HepG2 (cell line): ENCODE data around the gene FAM111A. TPM values are rescaled to one million over a fixed set of nuclear protein-coding genes. Genes with fewer than 3 reads are reported as not detected.

Experiments used
- ATAC-seq: fragments of 200-7000 bp; cut with Tn5 transposase; 3 replicates; pipeline ENCODE4 v1.9.1; 2020; ENCODE audit warnings: mild to moderate bottlenecking, moderate library complexity
- BruUV-seq: library from RNA; stranded (reverse); fragments of 400-500 nt; replicated peaks from 2 replicates; lab custom pipeline; 2021; lab: Mats Ljungman, UMichigan
- CTCF ChIA-PET: fragments of 300-600 bp; formaldehyde crosslinking; extraction: SDS; loops from one replicate; lab custom pipeline; 2021; ENCODE audit warnings: low total read pairs, inconsistent platforms, low intra/inter-chr PET ratio; lab: Yijun Ruan, JAX
- POLR2A ChIA-PET: fragments of 350-600 bp; sonication (Branson Sonifier 250); formaldehyde crosslinking; loops from one replicate; lab custom pipeline; 2020; ENCODE audit warnings: antibody characterized with exemption, inconsistent platforms; lab: Yijun Ruan, JAX
- DNase-seq: peaks from one replicate; pipeline ENCODE4 v3.0.0-alpha.2; 2015; ENCODE audit warnings: low spot score
- FAIRE-seq: peaks from 3 replicates; lab custom pipeline; 2011; peaks lifted over from hg19 to GRCh38; lab: Jason Lieb, UNC
- H2AFZ ChIP-seq: one replicate; pipeline ENCODE4 v1.6.1; 2011; ENCODE audit warnings: low read length, inconsistent platforms
- H3K27ac ChIP-seq: fragments of 300-600 bp; 3 replicates; pipeline ENCODE4 v1.8.0; 2011; ENCODE audit warnings: mixed run types, mild to moderate bottlenecking, mixed read lengths, low read length, inconsistent platforms; ENCODE audit not compliant: insufficient read depth; ENCODE audit errors: extremely low read length
- H3K27me3 ChIP-seq, 2 experiments: fragments of 200-600 bp in 1 of 2; 2 replicates in 1 of 2; 3 replicates in 1 of 2; pipeline versions ENCODE4 v1.6.0 to v1.8.0; 2011; ENCODE audit warnings: low read length in 2 of 2, mild to moderate bottlenecking in 2 of 2, moderate library complexity in 2 of 2, inconsistent platforms in 1 of 2; ENCODE audit not compliant: insufficient read depth in 2 of 2, control insufficient read depth in 1 of 2
- H3K36me3 ChIP-seq, 2 experiments: fragments of 200-600 bp in 1 of 2; replicated peaks in 1 of 2; 2 replicates in 1 of 2; 3 replicates in 1 of 2; pipeline versions ENCODE4 v1.5.1 to v1.8.0; 2011; ENCODE audit warnings: low read length in 2 of 2, inconsistent platforms in 1 of 2; ENCODE audit not compliant: insufficient read depth in 2 of 2, control insufficient read depth in 1 of 2
- H3K4me1 ChIP-seq: 2 replicates; pipeline ENCODE4 v1.5.1; 2012; ENCODE audit warnings: low read length, inconsistent platforms; ENCODE audit not compliant: insufficient read depth
- H3K4me2 ChIP-seq: 2 replicates; pipeline ENCODE4 v1.6.0; 2011; ENCODE audit warnings: low read depth, low read length, inconsistent platforms
- H3K4me3 ChIP-seq, 3 experiments: fragments of 200-600 bp in 1 of 3; sonication (generic), shearing (Covaris generic) in 1 of 3; replicated peaks in 1 of 3; 2 replicates each; pipeline ENCODE4 v1.5.1; 2011 to 2016; ENCODE audit warnings: low read length in 3 of 3, inconsistent platforms in 2 of 3, low read depth in 2 of 3, mild to moderate bottlenecking in 2 of 3, control low read depth in 1 of 3, mixed read lengths in 1 of 3; ENCODE audit not compliant: insufficient read depth in 1 of 3
- H3K79me2 ChIP-seq: one replicate; pipeline ENCODE4 v1.6.1; 2011; ENCODE audit warnings: low read length, inconsistent platforms; ENCODE audit not compliant: insufficient read depth
- H3K9ac ChIP-seq: 2 replicates; pipeline ENCODE4 v1.6.0; 2011; ENCODE audit warnings: mild to moderate bottlenecking, low read depth, low read length, inconsistent platforms; ENCODE audit not compliant: insufficient read depth
- H3K9me3 ChIP-seq: 2 replicates; pipeline ENCODE4 v1.5.1; 2012; ENCODE audit warnings: mild to moderate bottlenecking, low read length
- H4K20me1 ChIP-seq: 2 replicates; pipeline ENCODE4 v1.6.0; 2011; ENCODE audit warnings: inconsistent platforms, mild to moderate bottlenecking, low read length, moderate library complexity; ENCODE audit not compliant: insufficient read depth
- CSRNP1 ChIP-seq: sonication (generic); formaldehyde crosslinking; IDR thresholded peaks from 2 replicates; pipeline ENCODE4 v1.8.1; 2023; ENCODE audit warnings: mild to moderate bottlenecking, missing genetic modification reagents
- FOXK1 ChIP-seq: sonication (generic); formaldehyde crosslinking; IDR thresholded peaks from 2 replicates; pipeline ENCODE4 v1.4.0; 2020; ENCODE audit warnings: low read depth, missing genetic modification reagents, borderline replicate concordance
- HDAC2 ChIP-seq: sonication (generic); formaldehyde crosslinking; IDR thresholded peaks from 2 replicates; pipeline ENCODE4 v1.4.0; 2020; ENCODE audit warnings: missing genetic modification reagents
- HIVEP1 ChIP-seq: sonication (generic); formaldehyde crosslinking; IDR thresholded peaks from 2 replicates; pipeline ENCODE4 v1.4.0; 2020; ENCODE audit warnings: mild to moderate bottlenecking, missing genetic modification reagents
- IRF2 ChIP-seq: IDR thresholded peaks from 2 replicates; pipeline ENCODE4 v1.6.1; 2018; ENCODE audit warnings: missing genetic modification reagents, missing compliant biosample characterization
- MYNN ChIP-seq: sonication (generic); formaldehyde crosslinking; IDR thresholded peaks from 2 replicates; pipeline ENCODE4 v1.4.0; 2020; ENCODE audit warnings: mild to moderate bottlenecking, low read depth, missing genetic modification reagents
- NFATC3 ChIP-seq: sonication (generic); formaldehyde crosslinking; IDR thresholded peaks from 2 replicates; pipeline ENCODE4 v1.5.1; 2020; ENCODE audit warnings: mild to moderate bottlenecking, missing genetic modification reagents
- NFKB2 ChIP-seq: sonication (generic); formaldehyde crosslinking; IDR thresholded peaks from 2 replicates; pipeline ENCODE4 v1.4.0; 2020; ENCODE audit warnings: missing genetic modification reagents, borderline replicate concordance
- NR0B2 ChIP-seq: sonication (generic); formaldehyde crosslinking; IDR thresholded peaks from 2 replicates; pipeline ENCODE4 v1.4.0; 2020; ENCODE audit warnings: mild to moderate bottlenecking, missing genetic modification reagents
- PHF21A ChIP-seq: sonication (generic); formaldehyde crosslinking; IDR thresholded peaks from 2 replicates; pipeline ENCODE4 v1.5.0; 2020; ENCODE audit warnings: mild to moderate bottlenecking, missing genetic modification reagents
- RAD21 ChIP-seq: fragments of 450-650 bp; formaldehyde crosslinking; IDR thresholded peaks from 2 replicates; pipeline ENCODE4 v1.5.0; 2020; ENCODE audit warnings: mild to moderate bottlenecking
- SMAD1 ChIP-seq: sonication (generic); formaldehyde crosslinking; IDR thresholded peaks from 2 replicates; pipeline ENCODE4 v1.4.0; 2020; ENCODE audit warnings: missing genetic modification reagents, low read depth, mild to moderate bottlenecking, borderline replicate concordance
- ZFYVE20 ChIP-seq: sonication (generic); formaldehyde crosslinking; IDR thresholded peaks from 2 replicates; pipeline ENCODE4 v1.8.0; 2023; ENCODE audit warnings: low read depth, mild to moderate bottlenecking, moderate library complexity, missing genetic modification reagents, borderline replicate concordance
- ZNF350 ChIP-seq: sonication (generic); formaldehyde crosslinking; IDR thresholded peaks from 2 replicates; pipeline ENCODE4 v1.4.0; 2020; ENCODE audit warnings: mild to moderate bottlenecking, low read depth, missing genetic modification reagents, borderline replicate concordance
- ZNF547 ChIP-seq: sonication (generic); formaldehyde crosslinking; IDR thresholded peaks from 2 replicates; pipeline ENCODE4 v1.5.1; 2020; ENCODE audit warnings: mild to moderate bottlenecking, missing genetic modification reagents
- ZNF572 ChIP-seq: sonication (generic); formaldehyde crosslinking; IDR thresholded peaks from 2 replicates; pipeline ENCODE4 v1.5.1; 2020; ENCODE audit warnings: mild to moderate bottlenecking, missing genetic modification reagents
- ZNF737 ChIP-seq: sonication (generic); formaldehyde crosslinking; IDR thresholded peaks from 2 replicates; pipeline ENCODE4 v1.5.0; 2020; ENCODE audit warnings: missing genetic modification reagents, mild to moderate bottlenecking, borderline replicate concordance
- ZNF772 ChIP-seq: sonication (generic); formaldehyde crosslinking; IDR thresholded peaks from 2 replicates; pipeline ENCODE4 v1.5.0; 2020; ENCODE audit warnings: mild to moderate bottlenecking, missing genetic modification reagents
- ZNF83 ChIP-seq: sonication (generic); formaldehyde crosslinking; IDR thresholded peaks from 2 replicates; pipeline ENCODE4 v1.4.0; 2020; ENCODE audit warnings: missing genetic modification reagents, mild to moderate bottlenecking, borderline replicate concordance
- WGBS: methylation state at CpG from one replicate; pipeline ENCODE4 v1.1.6; 2017; ENCODE audit warnings: low lambda C conversion rate; 5-methylcytosine and 5-hydroxymethylcytosine counted together
- in situ Hi-C: cut with HindIII; loops from 2 replicates; pipeline ENCODE4 v1.10.0; 2017; ENCODE audit warnings: low pct_unique_long_range_greater_than_20kb; ENCODE audit not compliant: extremely low pct_ligation_motif_present
- intact Hi-C: fragments of 100-400 bp; cut with micrococcal nuclease; formaldehyde crosslinking; loops from one replicate; pipeline ENCODE4 v1.10.0; 2022; ENCODE audit not compliant: unreplicated experiment
- polyA plus RNA-seq, 8 experiments: library from polyadenylated mRNA; depleted of rRNA in 3 of 8; stranded (reverse) in 7 of 8; unstranded in 1 of 8; fragments of >200 nt; fragmentation: Illumina TruSeq in 4 of 8; extraction: Trizol in 4 of 8; gene quantifications; 2 replicates each; pipeline versions ENCODE4 v1.2.1 to v1.2.3, GENCODE V29; 2011 to 2016; ENCODE audit warnings: low read depth in 4 of 8, missing spikeins in 1 of 8, mixed read lengths in 1 of 8; ENCODE audit not compliant: insufficient read depth in 1 of 8
- total RNA-seq, 5 experiments: library from RNA; depleted of rRNA; stranded (reverse); fragments of >200 nt; fragmentation: Illumina TruSeq; extraction: Trizol; gene quantifications; 2 replicates each; pipeline ENCODE4 v1.2.3, GENCODE V29; 2016; ENCODE audit warnings: low read depth in 1 of 5

The FAM111A gene
- total and polyA plus RNA-seq, 2 of the 13 experiments (the other 11 are each of a cell fraction or from before 2014, with no cell fraction given): 3.2 to 13.5 TPM

- peaks cover 17% of the 10 kb centered on the region for H3K9me3 ChIP-seq
- FAIRE-seq: peak; percentile 60
- intact Hi-C loops (loop anchor here (1.0 to 10.0 kb wide), 3 partner anchors 39 to 481 kb away; no protein-coding TSS in a partner anchor), in situ Hi-C loops (loop anchor here (5.0 kb wide), 1 partner anchor 39 kb away; no protein-coding TSS in a partner anchor)
- ChIA-PET POLR2A (interaction anchor here (0.9 to 1.8 kb wide), 3 partner anchors 23 to 228 kb away, joined by 3 to 14 read pairs (median 5); partner anchors contain the start of gene FAM111B), CTCF (interaction anchor here (0.7 to 2.2 kb wide), 4 partner anchors 22 to 83 kb away, joined by 3 to 42 read pairs (median 6); no protein-coding TSS in a partner anchor)
- peak; percentile 70 for DNase-seq
- H3K9ac ChIP-seq: peak overlapping the region; percentile 34; the same call in 1 of the 2 replicates
- no peaks in the 10 kb centered on the region for H3K27me3 ChIP-seq
- no peaks in the 10 kb centered on the region for H4K20me1 ChIP-seq
- peak overlapping the region; percentile 78 for H2AFZ ChIP-seq
- no peaks in the 10 kb centered on the region for H3K79me2 ChIP-seq
- H3K4me2 ChIP-seq: peak overlapping the region; percentile 66
- ATAC-seq: peak; percentile 100
- WGBS: 31% methylated on average over 10 of the region's 20 CpGs
- BruUV-seq: no TSS peak
- H3K27ac ChIP-seq: peak overlapping the region; percentile 57
- H3K4me1 ChIP-seq: peaks cover 12% of the 10 kb centered on the region
- H3K36me3 ChIP-seq: no peaks in the 10 kb centered on the region
- H3K4me3 ChIP-seq: peak overlapping the region in 2 of 3 experiments; percentile 36 to 60; a peak in 2 of 6 replicates
- TF ChIP-seq ZNF772 (CRISPR knock-in tag) (0 out of 2 replicates have a peak, but pooled peaks have one; percentile 11), NFKB2 (CRISPR knock-in tag) (peak; percentile 28; the same call in 1 of the 2 replicates), SMAD1 (CRISPR knock-in tag) (0 out of 2 replicates have a peak, but pooled peaks have one; percentile 39), IRF2 (CRISPR knock-in tag) (peak; percentile 69), RAD21 (CRISPR knock-in tag) (peak; percentile 93), ZNF737 (no peak), NR0B2 (CRISPR knock-in tag) (no peak), ZNF350 (CRISPR knock-in tag) (peak; percentile 20; the same call in 1 of the 2 replicates), ZFYVE20 (CRISPR knock-in tag) (no peak), HDAC2 (CRISPR knock-in tag) (peak; percentile 26; the same call in 1 of the 2 replicates), ZNF572 (CRISPR knock-in tag) (no peak), ZNF83 (peak; percentile 35; the same call in 1 of the 2 replicates), NFATC3 (CRISPR knock-in tag) (0 out of 2 replicates have a peak, but pooled peaks have one; percentile 48), FOXK1 (CRISPR knock-in tag) (0 out of 2 replicates have a peak, but pooled peaks have one; percentile 19), ZNF547 (CRISPR knock-in tag) (0 out of 2 replicates have a peak, but pooled peaks have one; percentile 44), CSRNP1 (CRISPR knock-in tag) (peak; percentile 54; the same call in 1 of the 2 replicates), MYNN (no peak), PHF21A (CRISPR knock-in tag) (0 out of 2 replicates have a peak, but pooled peaks have one; percentile 13), HIVEP1 (CRISPR knock-in tag) (no peak)
Measured at GRCh38 chr11:59135648-59136461, 6.8 kb upstream of the FAM111A start.
